WI38 (cell line): ENCODE data around the gene METTL13.
A peak's percentile ranks its signal among the peaks of the same experiment; 100 is the strongest.

Source experiments
- H3K4me3 ChIP-seq: 2 replicates; pipeline ENCODE4 v1.5.1; 2011; ENCODE audit warnings: low read depth, mild to moderate bottlenecking, control low read depth, low read length
- TF ChIP-seq, protein P1 (sequence below): IDR thresholded peaks from 2 replicates; pipeline ENCODE4 v1.5.1; 2012; ENCODE audit warnings: low read depth, mild to moderate bottlenecking, control low read depth, low read length

The METTL13 gene, protein sequence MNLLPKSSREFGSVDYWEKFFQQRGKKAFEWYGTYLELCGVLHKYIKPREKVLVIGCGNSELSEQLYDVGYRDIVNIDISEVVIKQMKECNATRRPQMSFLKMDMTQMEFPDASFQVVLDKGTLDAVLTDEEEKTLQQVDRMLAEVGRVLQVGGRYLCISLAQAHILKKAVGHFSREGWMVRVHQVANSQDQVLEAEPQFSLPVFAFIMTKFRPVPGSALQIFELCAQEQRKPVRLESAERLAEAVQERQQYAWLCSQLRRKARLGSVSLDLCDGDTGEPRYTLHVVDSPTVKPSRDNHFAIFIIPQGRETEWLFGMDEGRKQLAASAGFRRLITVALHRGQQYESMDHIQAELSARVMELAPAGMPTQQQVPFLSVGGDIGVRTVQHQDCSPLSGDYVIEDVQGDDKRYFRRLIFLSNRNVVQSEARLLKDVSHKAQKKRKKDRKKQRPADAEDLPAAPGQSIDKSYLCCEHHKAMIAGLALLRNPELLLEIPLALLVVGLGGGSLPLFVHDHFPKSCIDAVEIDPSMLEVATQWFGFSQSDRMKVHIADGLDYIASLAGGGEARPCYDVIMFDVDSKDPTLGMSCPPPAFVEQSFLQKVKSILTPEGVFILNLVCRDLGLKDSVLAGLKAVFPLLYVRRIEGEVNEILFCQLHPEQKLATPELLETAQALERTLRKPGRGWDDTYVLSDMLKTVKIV

DNA sequence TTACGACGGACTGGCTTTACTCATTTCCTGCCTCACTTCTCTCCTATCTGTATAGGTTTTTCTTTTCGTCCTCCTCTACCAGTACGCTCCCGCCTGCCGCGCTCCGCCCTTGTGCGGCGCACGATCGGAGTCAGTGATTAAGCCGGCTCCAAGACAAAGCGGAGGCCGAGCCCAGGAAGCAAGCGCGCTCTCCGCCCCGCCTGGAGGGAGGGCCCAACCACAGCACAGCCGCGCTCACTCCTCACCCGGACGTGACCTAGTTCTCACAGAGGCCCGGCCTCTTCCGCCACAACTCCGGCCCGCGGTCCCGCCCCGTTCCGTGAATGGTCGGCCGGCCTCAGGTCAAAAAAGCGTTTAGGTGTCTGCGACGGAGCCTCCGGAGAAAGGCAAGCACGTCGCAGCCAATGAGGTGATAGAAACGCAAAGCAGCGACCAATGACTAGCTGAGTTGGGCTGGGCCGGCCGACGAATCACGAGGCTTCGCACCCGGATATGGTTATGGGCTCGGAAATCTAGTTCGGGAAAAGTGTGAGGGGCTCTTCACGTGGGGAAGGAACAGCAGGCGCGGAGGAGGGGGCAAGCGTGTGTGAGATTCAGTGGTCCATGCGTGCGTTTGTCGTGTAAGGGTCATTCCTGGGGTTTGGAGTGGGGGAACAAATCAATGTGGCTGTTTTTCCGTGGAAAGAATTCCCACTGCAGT lies at the start of gene METTL13:
Gene METTL13, plus strand, starts transcription at position 485 of the 700 bp plus-strand sequence. CDS start 308 bp downstream, outside the sequence.
- TF ChIP-seq, protein P1, sequence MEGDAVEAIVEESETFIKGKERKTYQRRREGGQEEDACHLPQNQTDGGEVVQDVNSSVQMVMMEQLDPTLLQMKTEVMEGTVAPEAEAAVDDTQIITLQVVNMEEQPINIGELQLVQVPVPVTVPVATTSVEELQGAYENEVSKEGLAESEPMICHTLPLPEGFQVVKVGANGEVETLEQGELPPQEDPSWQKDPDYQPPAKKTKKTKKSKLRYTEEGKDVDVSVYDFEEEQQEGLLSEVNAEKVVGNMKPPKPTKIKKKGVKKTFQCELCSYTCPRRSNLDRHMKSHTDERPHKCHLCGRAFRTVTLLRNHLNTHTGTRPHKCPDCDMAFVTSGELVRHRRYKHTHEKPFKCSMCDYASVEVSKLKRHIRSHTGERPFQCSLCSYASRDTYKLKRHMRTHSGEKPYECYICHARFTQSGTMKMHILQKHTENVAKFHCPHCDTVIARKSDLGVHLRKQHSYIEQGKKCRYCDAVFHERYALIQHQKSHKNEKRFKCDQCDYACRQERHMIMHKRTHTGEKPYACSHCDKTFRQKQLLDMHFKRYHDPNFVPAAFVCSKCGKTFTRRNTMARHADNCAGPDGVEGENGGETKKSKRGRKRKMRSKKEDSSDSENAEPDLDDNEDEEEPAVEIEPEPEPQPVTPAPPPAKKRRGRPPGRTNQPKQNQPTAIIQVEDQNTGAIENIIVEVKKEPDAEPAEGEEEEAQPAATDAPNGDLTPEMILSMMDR, result no peak
- H3K4me3 ChIP-seq, result peak within 1 kb of the TSS; percentile 96

DNA sequence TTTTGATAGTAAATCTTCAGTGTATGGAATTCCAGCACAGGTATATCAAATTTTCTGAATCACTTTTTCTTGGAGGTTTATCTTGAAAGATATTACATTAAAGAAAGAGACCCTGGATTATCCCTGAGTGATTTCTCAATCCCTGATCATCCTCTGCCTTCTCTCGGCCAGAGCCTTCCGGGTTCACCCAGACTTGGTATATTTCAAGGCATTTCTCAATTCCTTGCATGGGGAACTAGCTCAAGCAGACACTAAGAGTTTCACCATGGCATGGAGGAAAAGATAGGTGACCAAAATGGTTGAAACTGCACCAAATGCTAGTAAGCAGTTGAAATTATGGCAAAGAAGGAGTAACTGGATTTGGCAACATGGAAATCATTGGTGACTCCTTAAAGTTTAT lies 45.3 kb upstream of the METTL13 start:
- H3K4me3 ChIP-seq, result no peak overlapping the region
- TF ChIP-seq, protein P1, result no peak

DNA sequence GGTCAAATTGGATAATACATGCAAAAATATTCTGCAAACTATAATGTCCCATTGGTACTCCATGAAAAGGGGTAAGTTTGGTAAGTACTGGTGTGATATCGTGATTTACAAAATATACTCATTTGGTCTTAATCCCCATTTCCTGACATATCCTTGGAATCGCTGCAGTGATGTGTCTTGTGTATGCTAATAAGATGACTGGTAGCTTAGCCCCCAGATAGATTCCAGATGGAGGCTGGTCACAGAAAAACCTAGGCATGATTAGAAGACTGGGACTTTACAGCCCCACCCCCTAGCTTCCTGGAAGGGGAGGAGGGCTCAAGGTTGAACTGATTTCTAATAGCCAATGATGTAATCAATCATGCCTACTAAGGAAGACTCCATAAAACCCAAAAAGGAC lies 42.5 kb upstream of the METTL13 start:
- TF ChIP-seq, protein P1, result no peak
- no peak overlapping the region for H3K4me3 ChIP-seq

DNA sequence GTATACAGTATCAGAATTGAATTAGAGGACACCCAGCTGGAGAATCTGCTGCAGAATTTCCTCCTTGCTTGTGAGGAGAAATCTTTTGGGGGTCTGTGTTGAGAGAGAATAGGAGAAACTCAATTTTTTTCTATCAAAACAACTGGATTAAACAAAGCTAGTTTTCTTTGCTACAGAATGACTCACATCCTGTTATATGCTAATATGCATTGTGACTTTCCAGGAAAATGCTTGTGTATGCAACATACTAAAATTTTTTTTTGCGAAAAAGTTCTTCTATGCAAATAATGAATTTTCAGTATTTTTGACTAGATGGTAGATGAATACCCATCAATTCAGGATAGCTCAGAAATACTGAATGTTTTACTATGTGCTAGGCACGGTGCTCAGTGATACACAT lies 41.8 kb upstream of the METTL13 start:
- TF ChIP-seq, protein P1, result no peak
- no peak overlapping the region for H3K4me3 ChIP-seq

DNA sequence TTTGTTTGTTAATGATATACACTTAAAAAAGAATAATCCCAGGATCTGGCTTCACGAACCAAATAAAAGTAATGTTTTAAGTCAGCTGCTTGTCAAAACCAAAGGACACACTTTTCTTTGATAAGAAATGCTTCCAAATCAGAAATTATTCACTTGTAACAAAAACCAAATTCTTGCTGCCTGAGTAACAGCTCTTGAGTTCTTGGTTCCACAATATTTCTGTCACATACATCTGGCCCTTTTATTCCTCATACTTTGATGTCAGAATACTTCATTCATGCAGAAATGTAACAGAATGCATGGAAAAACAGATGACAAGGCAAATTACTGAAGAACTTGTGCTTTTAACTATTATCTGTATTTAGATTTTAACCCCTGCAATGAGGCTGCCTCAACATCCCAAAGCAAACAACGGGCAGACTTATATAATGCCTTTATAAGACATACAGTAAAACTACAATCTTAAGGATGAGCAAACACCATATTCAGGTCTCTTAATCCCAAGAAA lies 41.0 kb upstream of the METTL13 start:
- TF ChIP-seq, protein P1, result no peak
- peak overlapping the region; percentile 89 for H3K4me3 ChIP-seq

DNA sequence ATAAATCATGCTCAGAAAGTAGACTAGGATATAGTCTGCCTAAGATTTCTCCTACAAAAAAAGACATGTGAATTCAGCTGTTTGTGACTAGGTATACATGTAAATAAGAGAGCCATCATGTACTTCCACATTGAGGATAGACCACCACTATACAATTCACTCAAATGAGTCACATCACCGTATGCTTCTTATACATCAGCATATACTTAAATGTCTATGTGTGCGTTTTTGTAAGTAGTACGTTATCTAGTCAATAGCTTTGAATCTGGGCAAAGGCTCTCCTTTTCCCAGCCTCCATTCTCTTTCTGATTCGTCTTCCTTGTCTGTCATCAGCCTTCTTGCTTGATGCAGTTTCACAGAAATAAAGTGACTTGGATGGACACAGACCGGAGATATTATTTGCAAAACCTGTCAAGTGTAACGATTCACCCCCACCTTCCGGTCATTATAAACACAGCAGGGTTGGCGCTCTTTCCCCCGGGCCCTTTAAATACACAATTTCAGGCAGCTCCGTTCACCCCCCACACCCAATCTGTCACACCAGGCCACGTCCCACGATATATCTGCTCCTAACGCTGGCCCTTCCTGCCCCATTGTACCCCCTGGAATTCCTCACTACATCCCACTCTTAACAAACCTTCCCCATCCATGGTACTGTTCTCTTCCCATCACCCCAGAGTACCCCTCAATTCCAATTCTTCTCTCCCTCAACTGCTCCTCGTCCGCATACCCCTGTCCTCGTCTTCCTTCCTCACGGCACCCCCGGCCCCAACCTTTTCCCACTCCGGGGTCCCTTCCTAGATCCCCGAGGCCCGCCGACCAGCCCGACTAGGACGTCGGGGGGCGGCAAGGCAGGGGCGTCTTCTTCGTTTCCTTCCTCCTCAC lies 40.2 kb upstream of the METTL13 start:
- peak overlapping the region; percentile 89 for H3K4me3 ChIP-seq
- TF ChIP-seq, protein P1, result no peak
